Ovary (tissue), 9 donors: Measurements from ENCODE around the gene OR6V1. TPM values are rescaled to one million over a fixed set of nuclear protein-coding genes. Genes with fewer than 3 reads are reported as not detected.

Experiments used
- DNase-seq, 5 donors: peaks; one replicate each; pipeline ENCODE4 v3.0.0-alpha.2; 2019 to 2020
- H3K27ac ChIP-seq, 2 donors: fragments of 200-600 bp; one replicate each; pipeline versions ENCODE4 v1.5.1 to v1.8.0; 2019 to 2022
- H3K27me3 ChIP-seq: fragments of 200-600 bp; one replicate; pipeline ENCODE4 v1.8.0; 2022
- H3K36me3 ChIP-seq: fragments of 200-600 bp; sonication (generic); one replicate; pipeline ENCODE4 v1.5.1; 2019
- H3K4me1 ChIP-seq: one replicate; pipeline ENCODE4 v1.8.1; 2013; ENCODE audit warnings: mild to moderate bottlenecking, moderate library complexity; ENCODE audit not compliant: insufficient read depth
- H3K4me3 ChIP-seq: fragments of 200-600 bp; sonication (generic); one replicate; pipeline ENCODE4 v1.5.1; 2017
- H3K9me3 ChIP-seq, 2 donors: fragments of 200-600 bp in 1 of 2; sonication (generic) in 1 of 2; one replicate each; pipeline versions ENCODE4 v1.5.1 to v1.8.1; 2013 to 2019; ENCODE audit warnings: mild to moderate bottlenecking in 1 of 2, moderate library complexity in 1 of 2
- CTCF ChIP-seq, 3 donors: fragments of 450-650 bp in 2 of 3; fragments of 200-600 bp in 1 of 3; IDR thresholded peaks; one replicate each; pipeline versions ENCODE4 v1.5.1 to v1.8.0; 2016 to 2022; ENCODE audit warnings: antibody characterized with exemption in 3 of 3, mild to moderate bottlenecking in 1 of 3
- EP300 ChIP-seq: sonication (generic); formaldehyde crosslinking; IDR thresholded peaks from one replicate; pipeline ENCODE4 v1.6.1; 2017; ENCODE audit warnings: antibody characterized with exemption
- POLR2A ChIP-seq: fragments of 450-650 bp; IDR thresholded peaks from one replicate; pipeline ENCODE4 v1.6.1; 2017; ENCODE audit warnings: antibody characterized with exemption, mild to moderate bottlenecking, moderate library complexity
- WGBS, 3 donors: extraction: QIAGEN DNeasy Blood & Tissue Kit in 1 of 3; methylation state at CpG; one replicate each; pipeline versions ENCODE4 v1.1.5 to v1.1.7; 2013 to 2017; 5-methylcytosine and 5-hydroxymethylcytosine counted together
- intact Hi-C, 4 donors: fragments of 100-400 bp; cut with DNase I; formaldehyde crosslinking; loops; one replicate each; pipeline versions ENCODE4 v1.11.0 to v1.15.1; 2022 to 2023
- polyA plus RNA-seq, 2 donors: library from polyadenylated mRNA; stranded (reverse); fragments of 200-250 nt in 1 of 2; fragments of 350-450 nt in 1 of 2; fragmentation: Illumina TruSeq in 1 of 2; extraction: RNeasy Lipid Tissue Mini Kit (QIAGEN cat#74804) in 1 of 2; gene quantifications; one replicate each; pipeline ENCODE4 v1.2.3, GENCODE V29; 2013 to 2014
- total RNA-seq, 7 donors: library from RNA; depleted of rRNA in 2 of 7; stranded (reverse); fragments of >200 nt in 2 of 7; fragmentation: NEBNext Ultra II Directional in 3 of 7; extraction: Animal tissue kit (Norgen Biotek cat#: 25700) in 3 of 7; gene quantifications; one replicate each; pipeline versions ENCODE4 v1.1.0 to v1.2.4, GENCODE V29; 2016 to 2023
- donor health status: DM: no; HTN: no; CAD: no; lungs with moderate emphysema.
- donor health status: DM: no; HTN: no; CAD: no.
- donor health status: Bipolar disorder and iron deficiency.
- donor health status: DM: yes; HTN: yes; CAD: no.
- donor health status: DM: no; HTN: no; CAD: no.
- donor health status: DM: yes; HTN: yes; CAD: no.

The OR6V1 gene
- total and polyA plus RNA-seq, 9 donors, result not detected

DNA sequence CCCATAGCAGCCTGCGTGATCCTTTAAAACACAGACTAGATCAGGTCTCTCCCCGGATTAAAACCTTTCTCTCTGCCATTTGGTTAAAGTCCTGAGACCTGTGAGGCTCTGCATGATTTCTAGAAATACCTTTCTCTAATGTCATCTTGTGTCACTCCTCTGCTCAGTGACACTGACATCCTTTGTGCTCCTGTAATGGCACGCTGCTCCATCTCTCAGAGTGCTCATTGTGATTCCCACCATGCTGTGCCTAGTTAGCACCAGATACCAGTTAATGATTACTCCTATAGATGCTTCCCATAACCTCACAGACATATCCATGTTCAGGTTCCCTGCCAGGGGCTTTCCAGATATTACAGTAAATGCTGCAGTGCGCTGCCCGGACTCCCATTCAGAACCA lies 13.5 kb upstream of the OR6V1 start:
- no peaks in the 10 kb centered on the region for H3K4me1 ChIP-seq
- H3K27me3 ChIP-seq, result no peaks in the 10 kb centered on the region
- H3K4me3 ChIP-seq, result no peak overlapping the region
- H3K36me3 ChIP-seq, result no peaks in the 10 kb centered on the region
- TF ChIP-seq POLR2A (no peak), CTCF (IDR thresholded peaks at IDR 0.05) (no peak), EP300 (no peak)
- no peak for DNase-seq
- no peak overlapping the region for H3K27ac ChIP-seq
- intact Hi-C loops, result no loop called here
- 91 to 93% (median 91%) methylated on average over 5 of the region's 5 CpGs for WGBS, 3 donors
- H3K9me3 ChIP-seq, result no peaks in the 10 kb centered on the region

DNA sequence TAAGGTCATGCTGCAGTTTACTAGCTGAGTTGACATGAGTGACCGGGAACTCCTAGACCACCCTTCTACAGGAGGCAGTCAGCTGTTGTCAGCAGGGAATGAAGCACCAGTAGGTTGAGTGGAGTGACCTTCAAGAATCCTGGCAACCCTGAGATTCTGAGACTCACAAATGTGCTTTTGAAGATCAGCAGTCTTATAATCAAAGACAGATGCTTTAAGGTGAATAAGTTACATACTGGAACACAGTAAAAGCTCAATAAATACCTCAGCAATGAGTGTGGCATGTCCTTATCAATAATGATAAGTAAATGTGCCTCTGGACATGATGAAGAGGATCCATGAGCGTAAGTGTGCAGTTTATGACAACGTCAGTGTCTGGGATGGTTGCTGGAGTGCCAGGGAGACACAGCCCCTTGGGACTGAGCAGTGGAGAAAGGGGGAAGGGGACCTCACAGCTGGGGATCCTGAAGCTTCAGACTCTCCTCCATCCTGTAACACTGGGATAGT lies 11.9 kb upstream of the OR6V1 start:
- Histone ChIP-seq H3K4me1 (no peaks in the 10 kb centered on the region), H3K4me3 (no peak overlapping the region), H3K9me3 (no peaks in the 10 kb centered on the region), H3K27ac (no peak overlapping the region), H3K36me3 (no peaks in the 10 kb centered on the region), H3K27me3 (no peaks in the 10 kb centered on the region)
- TF ChIP-seq POLR2A (no peak), EP300 (no peak), CTCF (IDR thresholded peaks at IDR 0.05) (no peak)
- intact Hi-C loops, result no loop called here
- DNase-seq, result no peak
- 46 to 54% (median 50%) methylated on average over 3 of the region's 3 CpGs for WGBS, 3 donors

DNA sequence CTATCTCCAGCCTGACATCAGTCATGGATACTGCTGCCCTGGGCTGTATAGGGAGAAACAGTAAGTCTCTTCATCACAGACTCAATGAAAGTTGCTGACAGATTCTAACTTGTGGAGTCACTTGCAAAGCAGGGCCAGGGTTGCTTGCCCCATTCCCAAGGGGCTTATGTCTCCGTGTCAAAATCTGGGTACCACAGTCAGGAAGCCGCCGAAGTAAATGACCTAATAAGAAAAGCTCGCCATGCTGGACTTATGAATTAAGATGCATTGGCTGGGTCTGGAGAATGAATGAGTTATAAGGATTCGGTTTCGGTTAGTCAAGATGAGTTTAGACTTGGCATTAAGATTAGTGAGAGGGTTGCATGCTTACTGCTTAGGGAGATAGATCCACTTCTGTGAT lies 10.8 kb upstream of the OR6V1 start:
- TF ChIP-seq EP300, result no peak
- no peak for TF ChIP-seq POLR2A
- no peak for TF ChIP-seq CTCF (IDR thresholded peaks at IDR 0.05)
- Histone ChIP-seq H3K4me3 (no peak overlapping the region), H3K36me3 (no peaks in the 10 kb centered on the region), H3K27ac (no peak overlapping the region), H3K9me3 (no peaks in the 10 kb centered on the region), H3K27me3 (no peaks in the 10 kb centered on the region), H3K4me1 (no peaks in the 10 kb centered on the region)
- DNase-seq, result no peak
- WGBS, 3 donors, result 94 to 95% (median 95%) methylated on average over 6 of the region's 6 CpGs
- intact Hi-C loops, result no loop called here

- Histone ChIP-seq H3K36me3 (no peaks in the 10 kb centered on the region), H3K9me3 (no peaks in the 10 kb centered on the region), H3K27me3 (no peaks in the 10 kb centered on the region), H3K27ac (no peak overlapping the region), H3K4me3 (no peak overlapping the region), H3K4me1 (no peaks in the 10 kb centered on the region)
- TF ChIP-seq CTCF (IDR thresholded peaks at IDR 0.05), result no peak
- no peak for TF ChIP-seq POLR2A
- TF ChIP-seq EP300, result no peak
- no peak for DNase-seq
- intact Hi-C loops, result no loop called here
- 25 to 47% (median 28%) methylated on average over 3 of the region's 3 CpGs for whole genome bisulfite sequencing, 3 donors
Observed at GRCh38 chr7:143042159-143042789, 9.9 kb upstream of the OR6V1 start.
